GM13976 (cell line): ENCODE data around the gene ABI3BP.

ENCODE experiments used
- DNase-seq: peaks from one replicate; pipeline ENCODE4 v3.0.0; 2012; ENCODE audit warnings: low spot score
- CTCF ChIP-seq: IDR thresholded peaks from 2 replicates; pipeline ENCODE4 v1.5.1; 2012; ENCODE audit warnings: borderline replicate concordance, mild to moderate bottlenecking; ENCODE audit not compliant: insufficient read depth; ENCODE audit errors: extremely low read depth, missing control alignments, control extremely low read depth
- in situ Hi-C: fragments of 300-500 bp; cut with MboI; formaldehyde crosslinking; loops from one replicate; pipeline ENCODE4 v1.12.0; 2022; ENCODE audit warnings: low sequenced_read_pairs, mixed read lengths, inconsistent platforms; ENCODE audit not compliant: unreplicated experiment

The ABI3BP gene

GRCh38 chr3:100891033-100891432 lies 102.2 kb downstream of the ABI3BP start:
- TF ChIP-seq CTCF = no peak
- in situ Hi-C loops = no loop called here
- DNase-seq = no peak

- no peak for DNase-seq
- in situ Hi-C loops = no loop called here
- no peak for TF ChIP-seq CTCF
These were observed 104.3 kb downstream of the ABI3BP start for GRCh38 chr3:100888881-100889280.

- TF ChIP-seq CTCF = no peak
- in situ Hi-C loops = no loop called here
- DNase-seq = no peak
These were observed 110.6 kb downstream of the ABI3BP start for GRCh38 chr3:100882571-100882984.

DNA sequence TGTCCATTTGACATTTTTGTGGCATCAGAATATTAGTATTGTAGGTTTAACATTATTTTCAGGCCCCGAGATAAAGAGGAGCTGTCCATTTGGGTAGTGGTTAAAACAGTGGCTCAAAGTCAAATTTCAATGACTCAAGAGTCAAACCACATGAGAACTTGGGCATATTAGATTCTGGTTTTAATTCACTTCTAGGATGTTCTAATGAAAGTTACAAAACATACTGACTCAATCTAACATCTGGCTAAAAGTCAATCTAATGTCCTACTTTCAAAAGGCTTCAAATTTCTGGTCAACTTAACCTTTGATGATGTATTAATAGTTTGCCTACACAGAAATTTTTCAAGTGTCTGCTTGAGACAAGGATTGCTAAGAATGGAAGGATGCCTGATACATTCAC lies 112.4 kb downstream of the ABI3BP start:
- TF ChIP-seq CTCF = no peak
- in situ Hi-C loops = no loop called here
- no peak for DNase-seq

DNA sequence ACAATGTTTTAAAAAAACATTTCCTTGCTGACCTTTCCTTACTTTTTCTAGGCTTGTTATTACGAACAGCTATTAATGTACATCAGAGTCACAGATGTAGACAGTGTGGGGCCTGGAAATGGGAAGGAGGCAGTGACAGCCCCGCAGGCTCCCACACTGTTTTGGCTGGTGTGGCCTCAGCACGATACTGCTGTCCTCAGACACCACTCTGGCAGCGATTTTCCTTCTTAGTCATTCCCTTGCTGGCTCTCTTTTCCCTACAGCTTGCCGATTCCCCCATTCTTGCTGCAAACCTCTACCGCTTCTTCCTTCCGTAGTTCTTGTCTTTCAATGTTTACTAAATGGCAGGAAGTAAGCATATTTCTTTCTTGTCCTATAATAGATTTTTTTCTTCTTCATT lies 113.1 kb downstream of the ABI3BP start:
- DNase-seq = no peak
- in situ Hi-C loops = no loop called here
- no peak for TF ChIP-seq CTCF

DNA sequence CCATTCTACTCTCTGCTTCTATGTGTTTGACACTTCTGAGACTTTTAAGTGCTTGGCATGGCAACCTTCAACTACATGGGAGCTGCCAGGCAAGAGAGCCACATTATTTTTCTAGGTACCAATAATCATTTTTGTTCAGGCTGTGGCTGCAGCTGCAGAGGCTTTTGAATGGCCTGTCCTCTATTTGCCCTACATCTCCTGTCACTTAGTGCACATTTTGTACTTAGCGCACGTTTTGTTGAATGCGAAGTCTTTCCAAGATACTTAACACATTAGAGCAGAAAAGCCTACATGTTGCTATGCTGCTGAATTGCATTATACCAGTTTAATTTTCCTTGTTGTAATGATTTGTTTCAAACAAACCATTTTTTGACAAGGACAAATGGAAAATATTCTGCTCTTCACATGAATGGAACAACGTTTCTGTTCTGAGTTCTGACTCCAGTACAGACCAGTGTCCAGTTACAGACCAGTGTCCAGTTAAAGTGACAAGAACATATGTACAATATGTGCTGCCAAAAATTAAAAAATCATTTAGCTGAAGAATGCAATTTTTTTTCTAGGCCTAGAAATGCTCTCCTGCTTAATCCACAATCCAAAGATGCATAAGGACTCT lies 113.9 kb downstream of the ABI3BP start:
- in situ Hi-C loops = no loop called here
- no peak for TF ChIP-seq CTCF
- DNase-seq = no peak
